HG02885 (cell line): ENCODE results near the gene PDILT.
A peak's percentile ranks its signal among the peaks of the same experiment; 100 is the strongest.

Experiments used
- ATAC-seq: cut with Tn5 transposase; IDR thresholded peaks from one replicate; pipeline ENCODE4 v1.9.1; 2021; ENCODE audit warnings: mild to moderate bottlenecking; ENCODE audit not compliant: unreplicated experiment, poor library complexity

PDILT gene

GRCh38 chr16:20409398-20410120 lies 5.0 kb upstream of the PDILT start, which contains the start of gene ACSM5:
Gene ACSM5, plus strand, starts transcription at chr16:20409534. Its CDS starts 1,951 bp downstream, at chr16:20411485.
- ATAC-seq: peak; percentile 51

GRCh38 chr16:20402651-20403050 lies 1.9 kb downstream of the PDILT start:
- no peak for ATAC-seq

- no peak for ATAC-seq
Observed at GRCh38 chr16:20401475-20402016, 3.0 kb downstream of the PDILT start.

GRCh38 chr16:20401066-20401465 lies 3.5 kb downstream of the PDILT start:
- ATAC-seq: no peak

- no peak for ATAC-seq
Observed at GRCh38 chr16:20399185-20399584, 5.4 kb downstream of the PDILT start.

- no peak for ATAC-seq
Observed at GRCh38 chr16:20398603-20399002, 5.9 kb downstream of the PDILT start.

- ATAC-seq: no peak
Observed at GRCh38 chr16:20397468-20398074, 7.0 kb downstream of the PDILT start.

- ATAC-seq: no peak
Observed at GRCh38 chr16:20396846-20397467, 7.6 kb downstream of the PDILT start.

GRCh38 chr16:20395946-20396345 lies 8.6 kb downstream of the PDILT start:
- no peak for ATAC-seq

GRCh38 chr16:20393801-20394577 lies 10.5 kb downstream of the PDILT start:
- ATAC-seq: no peak

- ATAC-seq: no peak
Observed at GRCh38 chr16:20391045-20391444, 13.5 kb downstream of the PDILT start.

- no peak for ATAC-seq
Observed at GRCh38 chr16:20388854-20389253, 15.7 kb downstream of the PDILT start.

- no peak for ATAC-seq
Observed at GRCh38 chr16:20387978-20388377, 16.6 kb downstream of the PDILT start.

GRCh38 chr16:20385844-20386832 lies 18.4 kb downstream of the PDILT start:
- ATAC-seq: no peak

- ATAC-seq: no peak
Observed at GRCh38 chr16:20383106-20384029, 21.2 kb downstream of the PDILT start.

GRCh38 chr16:20382202-20382948 lies 22.2 kb downstream of the PDILT start:
- ATAC-seq: no peak

- ATAC-seq: no peak
Observed at GRCh38 chr16:20380782-20381181, 23.8 kb downstream of the PDILT start.

- ATAC-seq: no peak
Observed at GRCh38 chr16:20377181-20377580, 27.4 kb downstream of the PDILT start.
